ENCODE data around the gene SIGLEC11.

Gene SIGLEC11

GRCh38 chr19:49924004-49924880 is 36.7 kb downstream of the SIGLEC11 start:
- no peak for DNase-seq

GRCh38 chr19:49923055-49924003 is 37.6 kb downstream of the SIGLEC11 start:
- DNase-seq, result no peak

GRCh38 chr19:49921871-49922795 is 38.8 kb downstream of the SIGLEC11 start:
- no peak for DNase-seq

GRCh38 chr19:49920624-49921363 is 40.2 kb downstream of the SIGLEC11 start:
- DNase-seq, result no peak

- no peak for DNase-seq
These were observed 42.9 kb downstream of the SIGLEC11 start for GRCh38 chr19:49918089-49918488.

- no peak for DNase-seq
These were observed 43.9 kb downstream of the SIGLEC11 start for GRCh38 chr19:49916839-49917733.

- DNase-seq, result no peak
These were observed 45.7 kb downstream of the SIGLEC11 start for GRCh38 chr19:49915271-49915670.

GRCh38 chr19:49913720-49914119 is 47.3 kb downstream of the SIGLEC11 start:
- no peak for DNase-seq

GRCh38 chr19:49912965-49913685 is 47.8 kb downstream of the SIGLEC11 start:
- no peak for DNase-seq

GRCh38 chr19:49911381-49912145 is 49.4 kb downstream of the SIGLEC11 start:
- no peak for DNase-seq

- DNase-seq, result no peak
These were observed 50.8 kb downstream of the SIGLEC11 start for GRCh38 chr19:49910179-49910578.

GRCh38 chr19:49908480-49909420 is 52.2 kb downstream of the SIGLEC11 start:
- no peak for DNase-seq

- no peak for DNase-seq
These were observed 53.1 kb downstream of the SIGLEC11 start for GRCh38 chr19:49907745-49908446.

GRCh38 chr19:49906879-49907564 is 54.0 kb downstream of the SIGLEC11 start:
- no peak for DNase-seq

GRCh38 chr19:49904136-49904535 is 56.8 kb downstream of the SIGLEC11 start:
- DNase-seq, result no peak
